Cardiac muscle cell (in vitro differentiated cells and primary cell): ENCODE measurements around the gene NRP1. TPM values are rescaled to one million over a fixed set of nuclear protein-coding genes. Genes with fewer than 3 reads are reported as not detected.

Source experiments
- DNase-seq, 2 donors: peaks; one replicate each; pipeline versions ENCODE4 v3.0.0 to v3.0.0-alpha.2; 2010 to 2017; ENCODE audit warnings: low read depth in 1 of 2, low spot score in 1 of 2
- H3K27ac ChIP-seq: fragments of 200-600 bp; sonication (generic); 2 replicates; pipeline ENCODE4 v1.5.1; 2016
- H3K27me3 ChIP-seq: fragments of 200-600 bp; sonication (generic); 2 replicates; pipeline ENCODE4 v1.6.0; 2016; ENCODE audit warnings: control low read depth
- H3K36me3 ChIP-seq: fragments of 200-600 bp; sonication (generic); 2 replicates; pipeline ENCODE4 v1.5.1; 2016; ENCODE audit warnings: control low read depth
- H3K4me1 ChIP-seq: fragments of 200-600 bp; sonication (generic); 2 replicates; pipeline ENCODE4 v1.8.1; 2017; ENCODE audit warnings: low read depth, mild to moderate bottlenecking, mixed run types
- H3K4me3 ChIP-seq: fragments of 200-600 bp; sonication (generic); 2 replicates; pipeline ENCODE4 v1.5.1; 2016; ENCODE audit warnings: mild to moderate bottlenecking
- H3K9me3 ChIP-seq: fragments of 200-600 bp; sonication (generic); 2 replicates; pipeline ENCODE4 v1.5.1; 2017; ENCODE audit warnings: low read depth, mild to moderate bottlenecking, control low read depth
- CTCF ChIP-seq: IDR thresholded peaks from 2 replicates; pipeline ENCODE4 v1.5.1; 2012; ENCODE audit warnings: low read depth, mild to moderate bottlenecking, low read length
- polyA plus RNA-seq: library from polyadenylated mRNA; unstranded; fragments of >200 nt; fragmentation: Nextera tagmentation; extraction: Ambion mirVana; gene quantifications from 2 replicates; pipeline ENCODE4 v1.2.1, GENCODE V29; 2016
- total RNA-seq: library from RNA; depleted of rRNA; stranded (reverse); fragments of >200 nt; gene quantifications from 2 replicates; pipeline ENCODE4 v1.2.3, GENCODE V29; 2016

Gene NRP1
- total and polyA plus RNA-seq, 2 experiments from 2014 or later = 145 to 327 TPM

- Histone ChIP-seq H3K4me1 (peaks cover 61% of the 10 kb centered on the region), H3K27me3 (no peaks in the 10 kb centered on the region), H3K36me3 (peaks cover 40% of the 10 kb centered on the region), H3K27ac (peak overlapping the region; percentile 27), H3K9me3 (no peaks in the 10 kb centered on the region), H3K4me3 (peak overlapping the region; percentile 4)
- peak; percentile 38 to 52 for DNase-seq
- TF ChIP-seq CTCF = peak; percentile 34
These were observed 6.7 kb downstream of the NRP1 start for GRCh38 chr10:33327751-33328150.

DNA sequence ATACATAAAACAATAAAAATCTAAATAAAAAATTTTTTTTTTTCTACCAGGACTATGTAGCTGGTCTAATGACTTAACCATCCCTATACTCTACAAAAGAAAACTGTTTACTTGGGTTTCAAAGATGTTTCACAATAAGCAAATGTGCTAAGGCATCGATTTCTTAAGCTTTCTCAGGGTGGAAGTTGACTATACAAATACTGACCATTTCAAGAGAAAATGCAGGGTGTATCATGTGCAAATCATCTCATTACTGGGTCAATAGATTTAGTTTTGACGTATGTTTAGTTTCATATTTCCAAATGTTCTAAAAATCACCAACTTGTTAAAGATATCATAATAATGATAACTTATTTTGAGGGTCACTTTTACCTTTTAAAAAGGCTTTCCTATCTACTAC, 7.5 kb downstream of the NRP1 start:
- peak overlapping the region; percentile 27 for H3K27ac ChIP-seq
- TF ChIP-seq CTCF = no peak

GRCh38 chr10:33325929-33326328, 8.5 kb downstream of the NRP1 start:
- Histone ChIP-seq H3K9me3 (no peaks in the 10 kb centered on the region), H3K27ac (no peak overlapping the region), H3K36me3 (peaks cover 51% of the 10 kb centered on the region), H3K4me3 (no peak overlapping the region), H3K4me1 (peaks cover 71% of the 10 kb centered on the region), H3K27me3 (no peaks in the 10 kb centered on the region)
- TF ChIP-seq CTCF = no peak
- DNase-seq = no peak

More for the DNA sequence above, 7.5 kb downstream of the NRP1 start:
- H3K36me3 ChIP-seq = peaks cover 42% of the 10 kb centered on the region
- peaks cover 65% of the 10 kb centered on the region for H3K4me1 ChIP-seq
- no peaks in the 10 kb centered on the region for H3K27me3 ChIP-seq
- H3K4me3 ChIP-seq = no peak overlapping the region
- DNase-seq = peak in 1 of 2 donors; percentile 36
- H3K9me3 ChIP-seq = no peaks in the 10 kb centered on the region

GRCh38 chr10:33323721-33324120, 10.7 kb downstream of the NRP1 start:
- peaks cover 59% of the 10 kb centered on the region for H3K4me1 ChIP-seq
- no peaks in the 10 kb centered on the region for H3K9me3 ChIP-seq
- H3K4me3 ChIP-seq = no peak overlapping the region
- peaks cover 38% of the 10 kb centered on the region for H3K36me3 ChIP-seq
- TF ChIP-seq CTCF = no peak
- DNase-seq = no peak
- peak overlapping the region; percentile 45 for H3K27ac ChIP-seq
- no peaks in the 10 kb centered on the region for H3K27me3 ChIP-seq

DNA sequence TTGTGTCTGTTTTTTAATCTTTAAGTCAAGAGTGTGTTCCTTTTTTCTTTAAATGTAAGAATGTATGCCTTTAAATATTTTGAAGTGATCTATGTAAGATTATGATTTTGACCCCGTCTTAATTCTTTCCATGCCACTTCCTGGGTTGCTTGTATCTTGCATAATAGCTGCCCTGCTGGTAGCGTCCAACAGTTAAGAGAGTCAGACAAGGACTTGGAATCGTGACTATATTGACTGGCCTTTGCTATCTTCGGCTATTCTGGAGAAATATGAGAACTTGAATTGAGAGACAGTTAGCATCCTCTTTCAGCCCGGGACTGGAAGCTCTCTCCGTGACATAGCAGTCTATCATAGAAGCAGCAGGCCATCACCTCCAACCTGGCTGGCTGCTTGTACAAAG, 13.0 kb downstream of the NRP1 start:
- Histone ChIP-seq H3K27ac (peak overlapping the region; percentile 6), H3K27me3 (no peaks in the 10 kb centered on the region), H3K4me1 (peaks cover 49% of the 10 kb centered on the region), H3K36me3 (peaks cover 26% of the 10 kb centered on the region), H3K9me3 (no peaks in the 10 kb centered on the region), H3K4me3 (no peak overlapping the region)
- TF ChIP-seq CTCF = no peak
- peak in 1 of 2 donors; percentile 54 for DNase-seq

GRCh38 chr10:33320288-33320687, 14.2 kb downstream of the NRP1 start:
- Histone ChIP-seq H3K4me1 (peaks cover 45% of the 10 kb centered on the region), H3K4me3 (no peak overlapping the region), H3K36me3 (peaks cover 27% of the 10 kb centered on the region), H3K9me3 (no peaks in the 10 kb centered on the region), H3K27me3 (no peaks in the 10 kb centered on the region), H3K27ac (no peak overlapping the region)
- no peak for TF ChIP-seq CTCF
- DNase-seq = no peak
